NCI-H2107 treated with DMSO at 0.1 percent for 48 hours (cell line): ENCODE measurements around the gene RALB.

Experiments used
- DNase-seq: peaks from one replicate; lab custom pipeline; 2025; ENCODE audit not compliant: unreplicated experiment; lab: John Stamatoyannopoulos, UW

The RALB gene

DNA sequence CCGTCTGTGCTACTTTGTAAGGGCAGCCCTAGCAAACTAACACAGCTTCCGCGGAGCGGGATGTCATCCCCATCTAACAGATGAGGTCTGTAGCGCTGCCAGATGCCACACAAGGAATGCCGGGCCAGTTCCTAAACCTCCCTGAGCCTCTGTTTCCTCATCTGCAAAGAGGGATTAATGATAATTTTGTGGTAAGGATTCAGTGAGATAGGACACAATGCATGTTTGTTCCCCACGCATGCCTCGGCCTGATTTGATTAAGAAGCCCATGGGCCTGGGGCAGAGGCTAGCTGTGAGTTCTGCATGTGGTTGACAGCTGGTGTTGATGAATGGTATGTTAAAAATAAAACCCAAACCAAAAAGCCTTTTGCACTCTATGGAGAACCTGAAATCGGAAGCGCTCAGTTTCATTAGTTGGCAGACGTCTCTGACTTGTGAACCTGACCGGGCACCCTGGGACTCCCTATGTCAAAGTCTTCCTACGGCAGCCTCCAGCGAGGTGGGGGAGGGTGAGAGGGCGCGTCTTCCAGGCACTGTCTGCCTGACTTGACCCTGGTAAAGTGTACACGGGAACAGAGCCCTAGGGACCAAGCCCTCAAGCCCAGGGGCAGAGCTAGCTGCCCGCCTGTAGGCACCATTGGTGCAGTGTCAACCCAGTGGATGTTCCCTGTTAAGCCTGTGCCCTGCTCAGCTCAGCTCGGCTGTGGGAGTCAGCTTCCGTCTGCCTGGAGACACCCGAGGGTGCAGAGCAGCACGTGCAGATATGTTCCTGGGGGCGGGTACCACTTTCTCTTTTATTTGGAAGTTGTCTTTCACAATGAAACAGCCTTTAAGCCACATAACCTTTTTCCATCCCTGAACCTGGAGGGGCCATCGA, 78.5 kb downstream of the RALB start:
- no peak for DNase-seq

DNA sequence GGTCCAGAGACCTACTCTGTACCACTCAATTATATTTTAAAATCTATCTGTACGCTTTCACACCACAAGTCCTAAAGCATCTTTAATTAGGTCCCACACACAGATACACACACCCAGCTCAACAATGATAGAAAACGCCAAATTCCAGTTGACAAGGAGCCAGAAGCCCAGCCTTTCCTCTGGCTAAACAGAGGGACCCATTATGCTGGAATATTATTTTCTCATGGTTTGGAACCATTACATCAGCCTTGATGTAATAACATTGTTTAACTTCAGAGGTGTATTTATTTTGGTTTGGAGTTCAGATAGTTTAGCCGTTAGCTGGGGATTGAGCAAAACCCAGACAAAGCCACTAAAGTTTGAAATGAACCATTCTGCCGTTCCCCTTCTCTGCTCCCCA, 79.3 kb downstream of the RALB start:
- DNase-seq: no peak

DNA sequence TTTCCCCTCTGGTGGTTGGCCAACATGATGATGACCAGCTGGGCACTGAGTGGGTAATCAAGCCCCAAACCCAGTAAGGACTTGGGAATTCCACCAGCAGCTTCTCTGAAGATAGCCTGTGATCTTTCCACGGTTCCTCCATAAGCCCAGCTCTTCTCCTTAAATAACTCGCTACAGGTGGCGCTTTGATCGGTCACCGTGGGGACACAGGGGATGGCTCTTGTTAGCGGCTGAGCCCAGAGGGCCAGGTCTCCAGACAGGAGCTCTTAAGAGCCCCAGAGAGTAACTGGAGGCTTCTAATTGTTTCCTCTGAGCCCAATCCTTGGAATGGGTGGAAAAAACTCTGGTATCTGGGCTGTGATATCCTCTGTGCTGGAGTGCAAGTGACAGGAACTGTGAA, 79.7 kb downstream of the RALB start:
- DNase-seq: no peak

DNA sequence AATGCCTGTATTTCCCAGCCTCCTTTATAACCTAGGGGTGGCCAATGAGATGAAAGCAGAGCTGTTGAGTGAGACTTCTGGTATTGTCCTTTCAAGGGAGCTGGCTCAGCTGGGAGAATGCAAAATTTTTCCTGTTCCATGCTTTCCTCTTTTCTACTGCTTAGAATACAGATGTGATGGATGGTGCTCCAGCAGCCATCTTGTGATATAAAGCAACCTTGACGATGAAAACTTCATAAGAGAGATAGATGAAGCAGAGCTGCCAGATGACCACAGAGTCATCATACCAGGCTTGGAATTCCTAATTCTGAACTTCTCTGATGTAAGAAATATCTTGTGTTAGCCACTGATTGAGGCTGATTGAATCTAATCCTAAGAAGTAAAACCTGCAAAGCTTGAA, 81.4 kb downstream of the RALB start:
- DNase-seq: no peak

DNA sequence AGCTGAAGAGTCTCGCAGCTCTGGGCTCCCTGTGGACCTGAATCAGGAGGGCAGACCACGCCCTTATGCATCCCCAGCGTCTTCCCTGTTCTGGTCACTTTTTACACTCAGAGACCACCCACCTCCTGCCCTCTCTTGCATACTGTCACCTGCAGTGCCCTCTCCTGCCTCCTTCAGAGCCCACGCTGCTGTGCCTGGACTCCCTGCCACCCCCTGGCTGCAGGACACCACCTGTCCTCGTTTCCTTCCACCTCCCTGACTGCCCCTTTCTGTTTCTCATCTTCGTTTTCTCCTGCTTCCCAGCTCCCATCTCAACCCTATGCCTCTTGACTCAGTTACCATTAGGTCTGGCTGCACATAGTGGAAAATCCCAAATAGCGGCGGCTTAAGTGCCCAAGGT, 84.1 kb downstream of the RALB start:
- no peak for DNase-seq

DNA sequence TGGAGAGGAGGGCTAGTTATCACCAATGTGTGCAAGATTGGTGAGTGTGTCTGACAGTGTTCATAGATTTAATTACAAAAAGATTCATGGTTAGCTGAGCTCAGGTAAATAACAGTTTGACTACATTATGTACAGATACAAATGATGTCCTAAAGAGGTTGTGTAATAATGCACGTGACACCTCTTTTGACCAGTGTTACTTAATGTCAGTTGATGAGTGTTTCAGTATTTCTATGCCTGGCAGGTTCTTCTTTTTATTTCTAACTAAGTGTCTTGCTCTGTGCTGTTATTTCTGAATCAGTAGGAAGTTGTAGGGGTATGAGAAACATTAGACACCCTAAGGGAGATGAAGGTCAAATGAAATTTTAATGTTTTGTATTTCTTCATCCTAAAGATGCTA, 85.4 kb downstream of the RALB start:
- DNase-seq: no peak

DNA sequence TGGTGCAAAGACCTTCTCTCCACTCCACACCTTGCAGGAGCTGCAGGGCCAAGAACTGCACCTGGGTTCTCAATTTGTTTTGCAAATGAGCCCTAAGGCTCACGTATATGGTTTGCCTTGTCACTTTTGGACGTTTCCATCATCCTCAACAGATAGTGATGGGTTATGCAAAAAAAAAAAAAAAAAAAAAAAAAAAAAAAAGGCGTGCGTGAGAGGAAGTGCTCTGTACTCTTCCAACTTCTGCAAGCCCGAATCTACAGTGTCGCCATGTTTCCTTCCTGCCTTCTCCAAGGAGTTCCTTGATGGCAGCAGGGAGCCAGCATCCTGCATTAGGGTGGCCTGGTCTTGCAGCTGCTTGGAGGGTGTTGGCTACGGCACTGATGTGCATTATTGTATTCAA, 89.3 kb downstream of the RALB start:
- DNase-seq: no peak

DNA sequence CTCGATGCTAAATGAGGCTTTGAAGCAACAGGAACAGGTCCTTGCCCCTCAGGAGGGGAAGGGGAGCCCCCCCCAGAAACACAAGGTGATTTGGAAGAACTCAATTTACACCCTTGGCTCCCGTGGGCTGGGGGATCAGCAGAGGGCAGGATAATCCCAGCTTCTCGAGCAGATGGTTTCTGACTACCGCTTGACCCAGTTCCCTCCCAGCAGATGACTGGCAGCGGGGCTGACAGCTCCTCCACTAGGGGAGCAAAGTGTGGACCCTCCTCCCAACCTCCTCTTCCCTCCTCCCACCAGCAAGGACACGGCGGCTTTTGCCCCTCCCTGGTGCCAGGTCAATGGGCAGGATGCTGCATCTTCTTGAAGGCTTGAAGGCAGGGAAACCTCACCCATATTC, 89.8 kb downstream of the RALB start:
- no peak for DNase-seq

DNA sequence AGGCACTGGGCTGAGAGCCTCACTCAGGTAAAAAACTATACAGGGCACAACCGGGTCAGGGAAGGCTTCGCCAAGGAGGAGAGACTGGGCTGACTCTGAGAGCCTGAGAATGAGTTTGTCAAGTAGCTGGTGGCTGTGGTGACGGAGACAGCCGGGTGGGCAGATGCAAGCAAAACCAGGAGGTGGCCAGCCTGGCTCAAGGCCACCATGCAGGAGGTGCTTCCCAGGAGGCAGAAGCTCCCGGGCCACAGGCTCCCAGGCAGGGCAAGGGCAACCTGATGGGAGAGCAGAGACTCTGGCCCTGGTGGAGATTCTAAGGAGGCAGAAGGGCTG, 90.4 kb downstream of the RALB start:
- no peak for DNase-seq

DNA sequence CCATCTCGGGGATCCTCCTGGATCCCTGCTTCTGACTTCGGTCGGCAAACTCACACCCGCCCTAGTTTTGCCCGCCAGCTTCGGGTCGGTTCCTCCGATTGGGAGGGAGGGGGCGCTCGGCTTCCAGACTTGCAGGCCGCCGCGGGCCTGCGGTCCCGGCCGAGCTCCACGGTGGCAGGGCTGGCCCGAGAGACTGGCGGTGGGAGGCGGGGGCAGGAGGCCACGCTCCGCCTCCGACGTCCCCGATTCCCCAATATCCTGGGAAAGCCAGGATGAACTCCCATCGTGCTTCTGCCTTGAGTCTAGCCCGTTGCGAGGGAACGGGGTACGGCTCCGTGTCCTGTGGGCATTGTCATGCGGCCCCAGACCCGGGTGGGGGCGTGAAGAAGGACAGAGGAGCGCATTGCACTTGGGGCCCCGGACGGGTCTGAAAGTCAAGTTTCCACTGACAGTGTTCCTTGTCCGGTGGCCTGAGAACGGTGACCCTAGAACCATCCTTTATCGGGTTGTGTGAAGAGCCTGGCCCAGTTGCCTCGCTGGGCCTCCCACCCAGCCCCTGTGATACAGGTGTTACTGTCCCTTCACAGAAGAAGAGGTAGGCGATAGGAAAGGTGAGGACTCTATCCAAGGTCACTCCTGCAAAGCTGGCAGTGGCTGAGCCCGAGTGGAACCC, 90.9 kb downstream of the RALB start:
- DNase-seq: peak; percentile 30
